Heart left ventricle (tissue), 13 donors: ENCODE data around the gene PYGM.

Experiments
- CTCF ChIP-seq, 12 donors: fragments of 200-600 bp; sonication (generic) in 4 of 12; IDR thresholded peaks; one replicate each; pipeline versions ENCODE4 v1.5.0 to v1.8.0; 2018 to 2022; ENCODE audit warnings: antibody characterized with exemption in 12 of 12, mild to moderate bottlenecking in 5 of 12
- POLR2A ChIP-seq, 2 donors: fragments of 450-650 bp; IDR thresholded peaks; one replicate each; pipeline ENCODE4 v1.6.1; 2017; ENCODE audit warnings: antibody characterized with exemption in 2 of 2, mild to moderate bottlenecking in 2 of 2, moderate library complexity in 2 of 2
- donor health status: ischemic (EF 13 %, LVEDD 7.1; RV severe dilation, severe dysfunction).
- donor health status: DM: no; HTN: yes; CAD: no.
- donor health status: DM: no; HTN: no; CAD: no.
- donor health status: ischemic (EF 25% LVEDD 6.9; RV normal size, moderate dysfunction).
- donor health status: ischemic (EF 25% LVEDD 5.7; RV mildly dilated, moderate dysfunction).
- donor health status: ischemic (EF 35%, LVEDD 5.7; RV mildly dilated, moderate dysfunction).
- donor health status: nonischemic (EF 11% LVEDD 7.7; RV severe dilation, severe dysfunction).
- donor health status: DM: yes; HTN: yes; CAD: no.
- donor health status: PGD.
- donor health status: ischemic (EF 29% LVEDD 5.4; RV normal size, mild dysfunction).
- donor health status: nonischemic (EF 23%, LVEDD 6.1; RV moderate dilation, normal function).

- no peak for TF ChIP-seq CTCF (IDR thresholded peaks at IDR 0.05)
- no peak for TF ChIP-seq POLR2A (IDR thresholded peaks at IDR 0.05)
These were observed 62.0 kb downstream of the PYGM start for GRCh38 chr11:64697663-64698375.
